ENCODE measurements around the gene SHISAL1.

SHISAL1 gene

DNA sequence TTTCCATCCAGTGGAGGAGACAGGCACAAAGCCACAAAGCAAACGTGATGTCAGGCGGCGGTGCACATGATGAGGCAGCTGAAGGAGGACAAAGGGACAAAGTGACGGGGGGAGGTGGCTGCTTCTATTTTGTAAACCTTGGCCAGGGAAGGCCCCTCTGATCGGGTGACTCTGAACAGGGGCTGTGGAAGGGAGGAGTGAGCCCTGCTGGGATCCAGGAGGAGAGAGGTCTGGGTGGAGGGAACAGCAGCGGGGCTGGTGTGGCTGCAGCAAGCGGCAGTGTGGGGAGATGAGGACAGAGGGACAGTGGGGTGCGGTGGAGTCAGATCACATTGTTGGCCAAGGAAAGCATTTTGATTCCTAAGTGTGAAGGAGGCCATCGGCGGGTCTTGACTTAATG, 36.7 kb downstream of the SHISAL1 start:
- no peak for DNase-seq

DNA sequence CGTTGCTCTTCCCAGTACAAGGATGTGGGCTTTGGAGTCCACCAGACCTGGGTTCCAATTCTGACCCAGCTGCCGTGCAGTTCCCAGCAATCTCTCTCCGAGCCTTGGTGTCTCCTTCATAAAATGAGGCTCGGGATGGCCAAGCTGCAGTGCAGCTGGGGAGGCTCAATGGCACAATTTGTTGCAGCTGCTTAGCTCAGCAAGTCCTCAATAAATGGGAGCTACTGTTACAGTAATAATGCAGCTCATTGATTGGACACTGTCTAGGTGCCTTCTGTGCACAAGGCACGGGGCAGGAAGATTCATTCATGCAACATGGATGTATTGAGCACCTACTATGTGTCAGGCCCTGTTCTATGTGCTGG, 37.1 kb downstream of the SHISAL1 start:
- DNase-seq = no peak

DNA sequence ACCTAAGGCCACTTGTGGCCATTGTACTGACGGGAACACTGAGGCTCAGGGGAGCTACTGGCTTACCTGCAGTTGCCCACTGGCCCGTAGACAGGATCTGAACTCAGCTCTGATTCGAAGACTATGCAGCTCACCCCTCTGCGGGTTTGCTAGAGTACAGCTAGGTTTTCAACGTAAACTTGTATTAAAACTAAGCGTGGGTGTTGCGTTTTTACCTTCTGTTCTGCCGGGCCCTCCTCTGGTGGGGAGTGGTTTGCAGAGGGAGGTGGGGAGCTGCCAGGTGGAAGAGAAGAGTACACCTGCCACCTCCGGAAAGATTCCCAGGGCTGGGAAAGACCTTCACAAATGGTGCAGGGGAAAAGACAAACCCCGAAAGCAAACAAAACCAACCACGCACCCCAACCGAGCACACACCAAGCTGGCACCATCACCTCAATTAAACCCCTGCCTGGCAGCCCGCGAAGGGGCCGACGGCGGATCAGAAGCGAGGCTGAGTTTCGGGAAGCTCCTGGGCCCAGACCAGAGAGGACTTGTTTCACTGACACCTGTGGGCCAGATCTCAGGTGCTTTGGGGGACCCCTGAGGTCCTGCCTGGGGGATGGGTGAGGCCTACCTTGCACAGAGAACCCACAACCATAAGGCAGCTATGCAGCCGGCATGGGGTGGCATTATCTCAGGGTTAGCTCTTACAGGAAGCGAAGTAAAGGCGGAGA, 37.7 kb downstream of the SHISAL1 start:
- no peak for DNase-seq

DNA sequence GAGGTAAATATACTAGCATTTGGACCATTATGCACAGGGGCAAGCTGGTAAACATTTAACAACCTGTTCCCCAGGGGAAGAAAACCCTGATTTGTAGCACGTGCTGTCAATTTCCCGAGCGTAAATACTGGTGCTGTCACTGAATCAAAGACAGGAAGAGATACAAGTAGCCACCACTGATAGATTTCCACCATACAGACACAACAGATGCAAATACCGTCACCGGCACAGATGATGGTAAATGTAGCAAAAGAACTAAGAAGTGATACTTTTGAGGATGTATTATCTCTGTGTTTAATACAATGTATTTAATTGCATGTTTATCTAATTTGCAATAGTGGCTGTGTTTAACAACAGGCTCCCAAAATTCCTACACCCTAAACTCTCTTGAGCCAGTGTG, 39.6 kb downstream of the SHISAL1 start:
- no peak for DNase-seq

DNA sequence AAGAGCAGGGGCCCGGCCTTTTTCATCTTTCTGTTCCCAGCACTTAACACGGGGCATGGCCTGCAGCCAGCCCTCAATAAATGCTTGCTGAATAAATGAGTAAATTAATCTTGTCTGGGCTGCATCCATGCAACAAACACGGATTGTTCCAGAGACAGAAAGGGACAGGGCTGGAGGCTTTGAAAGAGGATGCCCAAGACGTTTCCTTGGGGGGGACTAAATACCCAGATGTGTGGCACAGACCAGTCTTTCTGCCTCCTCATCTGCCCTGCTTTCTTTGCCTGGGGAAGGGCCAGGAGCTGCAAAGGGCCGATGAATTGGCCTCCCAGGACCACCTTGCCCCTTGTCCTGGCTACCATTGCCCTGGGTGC, 40.4 kb downstream of the SHISAL1 start:
- no peak for DNase-seq

DNA sequence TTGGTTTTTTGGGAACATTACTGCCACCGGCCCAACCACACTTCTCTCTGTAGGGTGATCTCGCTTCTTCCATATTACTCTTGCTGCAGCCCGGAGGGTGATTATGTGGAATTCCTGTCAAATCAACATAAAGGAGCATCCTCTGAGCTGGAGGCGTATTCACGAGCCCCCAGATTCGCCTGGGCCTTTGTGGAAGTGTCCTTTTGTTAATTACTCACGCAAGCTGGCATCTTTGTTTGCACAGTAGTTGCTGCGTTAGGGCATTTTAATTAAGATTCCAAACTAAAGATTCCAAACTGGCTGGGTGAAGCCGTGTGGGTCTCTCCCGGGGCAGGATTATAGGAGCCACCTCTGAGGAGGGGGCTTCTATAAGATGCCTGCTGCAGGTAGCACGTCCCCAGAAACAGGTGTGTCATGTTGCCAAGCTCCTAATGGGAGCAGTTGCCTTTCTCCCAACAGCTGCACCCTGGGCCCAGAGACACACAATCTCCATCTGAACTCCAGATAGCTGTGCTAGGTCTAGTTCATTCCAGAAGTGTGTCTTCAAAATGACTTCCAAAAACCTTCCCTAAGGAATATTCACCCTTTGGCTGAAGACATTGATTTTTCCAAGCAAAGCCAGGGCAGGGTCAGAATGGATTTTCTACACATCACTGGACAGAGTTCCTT, 40.9 kb downstream of the SHISAL1 start:
- no peak for DNase-seq

DNA sequence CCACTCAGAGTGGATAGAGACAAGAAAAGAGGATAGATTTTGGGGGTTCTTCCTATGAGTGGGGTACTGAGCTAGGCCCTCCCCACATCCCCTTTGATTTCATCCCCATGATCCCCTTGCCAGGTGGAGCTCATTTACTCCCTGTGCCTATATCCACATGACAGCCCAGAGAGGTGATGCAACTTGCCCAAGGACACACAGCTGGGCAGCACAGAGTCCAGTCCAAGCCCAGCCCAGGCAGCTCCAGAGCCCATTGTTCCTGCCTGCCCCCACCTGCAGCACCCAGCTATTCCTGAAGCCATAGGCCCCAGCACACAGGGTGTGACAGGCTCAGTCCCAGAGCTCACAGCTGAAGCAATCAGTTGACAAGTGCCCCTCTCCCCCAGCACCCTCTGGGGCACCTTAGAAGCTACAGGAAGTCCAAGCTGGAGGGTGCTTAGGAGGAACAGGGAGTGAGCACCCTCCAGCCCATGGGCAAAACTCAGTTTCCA, 41.7 kb downstream of the SHISAL1 start:
- no peak for DNase-seq

DNA sequence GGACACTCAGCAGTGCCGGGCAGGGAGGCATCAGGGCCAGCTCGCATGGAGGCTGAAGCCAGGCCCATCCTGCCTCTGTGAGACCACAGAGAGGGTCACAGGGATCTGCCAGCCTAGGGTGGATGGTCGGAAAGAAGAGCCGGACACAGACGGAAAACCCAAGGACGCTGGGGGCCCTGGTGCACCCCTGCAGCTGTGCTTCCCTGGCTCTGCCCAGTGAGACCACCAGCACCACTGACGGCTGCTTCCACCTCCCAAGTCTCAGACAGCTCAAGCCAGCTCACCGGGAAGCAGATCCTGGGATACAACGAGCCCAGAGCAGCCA, 42.2 kb downstream of the SHISAL1 start:
- no peak for DNase-seq

DNA sequence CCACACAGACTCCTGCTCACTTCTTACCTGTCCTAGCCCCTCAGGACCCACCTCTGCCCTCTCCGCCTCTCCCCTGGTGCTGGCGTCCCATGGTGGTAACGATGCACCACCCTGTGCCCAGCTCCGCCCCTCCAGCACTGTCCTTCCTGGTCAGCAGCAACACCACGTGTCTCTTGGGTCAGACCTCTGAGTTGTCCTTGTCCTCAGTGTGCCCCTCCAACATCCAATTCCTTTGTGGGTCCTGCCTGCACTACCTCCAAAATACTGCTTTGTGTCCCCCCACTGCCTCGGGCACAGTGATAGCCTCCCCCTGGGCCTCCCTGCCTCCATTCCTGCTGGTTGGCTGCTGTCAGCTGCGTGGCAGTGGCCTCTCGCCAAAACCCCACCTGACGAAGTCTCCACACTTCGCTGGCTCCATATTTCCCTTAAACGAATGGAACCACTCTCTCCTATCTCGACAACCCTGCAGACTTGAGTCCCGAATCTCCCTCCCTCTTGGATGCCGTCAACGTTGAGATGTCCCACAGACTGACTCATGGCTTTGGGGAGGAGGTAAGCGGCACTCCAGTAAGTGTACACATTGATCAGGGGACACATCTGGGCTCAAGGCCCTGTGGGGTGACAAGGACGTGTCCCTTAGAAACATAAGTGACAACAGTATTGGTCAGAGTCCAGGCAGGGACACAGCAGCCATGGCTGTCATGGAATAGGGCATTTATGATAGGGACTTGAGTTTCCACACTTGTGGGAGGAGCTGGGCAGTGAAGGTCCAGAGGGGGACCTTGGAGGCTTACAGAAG, 42.8 kb downstream of the SHISAL1 start:
- DNase-seq = no peak

DNA sequence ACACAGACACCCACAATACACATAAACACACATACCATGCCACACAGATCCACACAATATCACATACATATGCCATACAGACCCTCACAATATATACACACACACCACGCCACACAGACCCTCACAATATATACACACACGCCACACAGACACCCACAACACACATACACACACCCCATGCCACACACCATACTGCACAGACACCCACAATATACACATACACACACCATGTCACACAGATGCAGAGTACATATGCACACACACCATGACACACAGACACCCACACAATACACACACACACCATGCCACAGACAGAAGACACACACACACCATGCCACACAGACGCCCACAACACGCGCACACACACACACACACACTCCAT, 43.6 kb downstream of the SHISAL1 start:
- no peak for DNase-seq

DNA sequence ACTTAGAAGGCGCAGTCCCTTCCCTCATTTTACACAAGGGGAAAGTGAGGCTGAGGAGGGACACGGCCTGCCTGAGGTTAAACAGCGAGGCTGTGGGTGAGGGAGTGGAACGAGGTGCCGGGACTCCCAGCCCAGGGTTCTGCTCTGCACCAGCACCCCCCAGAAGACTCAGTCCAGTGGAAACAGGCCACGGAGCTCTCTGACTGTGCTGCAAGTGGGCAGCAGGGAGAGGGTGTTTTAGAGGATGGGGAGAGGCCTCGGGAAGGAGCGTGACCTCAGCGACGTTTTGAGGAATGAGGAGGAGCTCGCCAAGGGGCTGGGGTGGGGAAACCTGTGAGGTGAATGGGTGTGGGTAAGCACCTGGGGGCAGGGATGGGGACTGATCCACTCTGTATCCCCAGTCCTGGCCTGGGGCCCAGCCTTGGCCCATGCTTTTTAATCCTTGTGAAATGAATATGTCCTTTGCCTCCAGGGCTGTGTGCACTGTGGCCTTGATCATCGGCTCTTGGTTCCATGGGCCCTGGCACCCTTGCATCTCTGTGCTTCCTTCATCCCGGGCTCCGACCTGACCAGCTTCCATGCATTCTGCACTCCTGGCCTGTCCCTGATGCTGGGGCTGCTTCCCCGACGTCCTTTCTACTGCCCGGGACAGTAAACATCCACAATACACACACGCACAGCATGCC, 44.2 kb downstream of the SHISAL1 start:
- DNase-seq = no peak

DNA sequence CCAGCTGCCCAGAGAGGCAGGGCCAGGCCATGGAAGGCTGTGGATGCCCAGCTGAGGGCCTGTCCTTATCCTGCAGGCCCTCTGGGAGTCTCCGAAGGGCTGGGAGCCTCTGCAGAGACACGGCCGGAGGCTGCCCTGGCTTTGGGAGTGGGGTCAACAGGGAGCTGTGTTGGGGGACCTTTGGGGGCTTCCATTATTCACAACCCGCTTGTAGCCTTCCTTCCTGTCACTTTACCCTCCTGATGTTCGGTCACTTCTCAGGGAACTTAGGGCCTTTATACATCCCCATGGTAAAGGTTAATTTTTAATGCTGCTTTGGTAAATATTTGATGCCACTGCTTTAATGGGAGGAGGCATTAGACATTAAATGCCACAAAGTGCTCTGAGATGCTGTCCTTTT, 44.9 kb downstream of the SHISAL1 start:
- DNase-seq = no peak

DNA sequence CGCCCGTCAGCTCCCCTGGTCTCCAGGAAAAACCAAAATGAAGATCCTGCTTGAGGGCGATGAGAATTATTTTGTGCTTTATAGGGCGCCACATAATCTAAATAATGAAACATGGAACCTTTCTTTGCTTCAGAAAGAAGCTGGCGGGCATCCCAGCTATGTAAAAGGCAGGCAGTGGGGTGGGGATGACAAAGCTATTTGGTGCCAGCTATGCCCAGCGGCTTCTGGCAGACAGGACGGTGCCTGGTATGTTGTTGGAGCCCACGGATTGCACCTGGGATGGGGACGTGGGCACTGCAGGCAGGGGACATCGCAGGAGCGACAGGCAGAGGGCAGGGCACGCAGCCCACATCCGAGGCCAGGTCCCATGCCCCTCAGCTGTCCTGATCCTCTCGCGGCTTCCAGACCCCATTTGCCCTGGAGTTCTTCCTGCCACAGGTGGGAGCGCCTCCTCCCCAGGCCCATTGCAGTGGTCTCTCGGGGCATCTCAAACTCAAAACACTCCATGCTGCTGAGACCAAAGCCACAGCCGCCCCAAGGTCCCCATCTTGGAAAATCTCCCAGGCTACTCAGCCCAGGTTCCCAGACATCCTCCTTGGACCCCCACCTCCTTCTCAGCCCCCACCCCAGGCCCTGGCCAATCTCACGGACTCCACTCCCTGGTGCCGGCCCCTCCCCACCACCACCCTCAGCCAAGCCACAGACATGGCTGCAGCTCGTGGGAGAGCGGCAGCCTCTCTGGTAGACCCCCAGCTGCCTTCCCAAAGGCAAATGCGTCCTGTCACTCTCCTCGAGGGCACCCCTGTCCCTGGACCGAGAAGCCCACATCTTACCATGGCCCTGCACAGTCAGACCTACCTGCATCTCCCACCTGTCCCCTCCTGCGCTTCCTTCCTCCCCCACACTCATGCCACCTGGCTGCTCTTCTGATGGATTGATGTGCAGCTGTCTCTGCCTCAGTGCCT, 45.7 kb downstream of the SHISAL1 start:
- DNase-seq = no peak

DNA sequence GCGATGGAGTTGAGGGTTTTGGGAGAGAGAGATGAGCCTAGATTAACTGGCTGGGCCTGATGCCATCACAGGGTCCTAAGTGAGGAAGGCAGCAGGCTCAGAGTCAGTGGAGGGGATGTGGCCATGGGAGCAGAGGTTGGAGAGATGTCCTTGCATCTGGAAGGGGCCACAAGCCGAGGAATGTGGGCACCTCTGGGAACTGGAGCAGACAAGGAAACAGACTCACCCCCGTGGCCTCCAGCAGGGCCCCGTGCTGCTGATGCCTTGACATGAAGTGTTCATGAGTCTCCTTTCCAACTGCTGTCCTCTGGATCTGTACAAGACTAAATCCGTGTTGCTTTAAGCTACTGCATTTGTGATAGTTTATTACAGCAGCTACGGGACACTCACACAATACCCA, 49.2 kb downstream of the SHISAL1 start:
- DNase-seq = no peak

DNA sequence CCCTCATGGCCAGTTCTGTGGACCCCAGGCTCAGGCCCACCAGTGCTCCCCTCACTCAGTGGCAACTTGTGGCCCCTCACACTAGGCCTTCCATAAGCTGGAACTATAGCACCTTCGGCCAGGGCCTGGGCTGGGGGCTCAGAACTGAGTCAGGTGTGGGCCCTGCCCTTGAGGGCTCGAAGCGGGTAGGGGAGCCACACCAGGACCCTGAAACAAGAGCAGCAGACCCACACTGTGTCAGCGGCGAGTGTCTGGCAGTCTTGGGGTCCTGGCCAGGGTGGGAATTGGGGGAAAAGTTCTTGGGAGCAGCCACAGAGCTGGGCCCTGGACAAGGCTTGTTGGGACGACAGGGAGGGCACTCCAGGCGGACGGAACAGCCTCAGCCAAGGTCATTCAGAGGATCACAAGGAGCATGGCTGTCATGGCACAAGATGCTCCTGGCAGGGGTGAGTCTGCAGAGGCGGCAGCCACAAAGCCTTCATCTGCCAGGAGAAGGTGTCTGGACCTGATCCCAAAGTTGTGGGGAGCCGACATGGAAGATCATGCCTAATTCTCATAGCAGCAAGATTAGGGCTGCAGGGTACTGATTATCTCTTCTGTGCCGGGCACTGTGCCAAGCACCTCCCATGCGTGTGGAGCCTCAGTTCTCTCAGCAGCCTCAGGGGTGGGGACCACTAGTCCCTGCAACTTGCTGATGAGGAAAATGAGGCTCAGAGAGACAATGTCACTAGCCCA, 50.7 kb downstream of the SHISAL1 start:
- no peak for DNase-seq

DNA sequence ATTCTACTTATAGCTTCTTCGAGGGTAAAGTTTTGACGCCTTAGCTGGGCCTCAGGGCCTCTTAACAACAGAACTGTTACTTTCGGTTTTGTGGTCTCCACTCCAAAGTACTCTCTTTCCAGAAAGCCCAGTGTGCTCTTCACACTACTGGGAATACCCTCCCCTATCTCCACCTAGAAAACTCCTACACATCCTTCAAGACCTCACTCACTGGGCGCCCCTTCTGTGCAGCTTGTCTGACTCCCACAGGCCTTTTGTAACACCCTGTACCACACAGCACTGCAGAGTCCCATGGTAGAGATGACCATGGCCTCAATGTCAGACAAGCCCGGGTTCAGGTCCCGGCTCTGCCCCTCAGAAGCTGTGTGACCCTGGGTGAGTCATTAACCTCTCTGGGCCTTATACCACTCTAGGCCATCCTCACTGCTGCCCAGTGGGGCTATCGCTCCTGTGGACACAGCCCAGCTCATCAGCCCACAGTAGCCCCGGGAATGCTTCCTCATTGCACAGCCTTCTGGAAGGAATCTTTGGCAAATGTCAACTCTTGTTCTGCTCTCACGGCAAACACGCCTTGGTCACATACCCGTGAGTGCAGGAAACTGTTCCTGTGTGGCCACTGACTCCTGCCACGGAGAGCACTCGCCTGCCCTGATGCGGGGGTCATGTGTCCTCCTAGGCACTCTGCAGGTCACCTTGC, 51.4 kb downstream of the SHISAL1 start:
- DNase-seq = no peak

DNA sequence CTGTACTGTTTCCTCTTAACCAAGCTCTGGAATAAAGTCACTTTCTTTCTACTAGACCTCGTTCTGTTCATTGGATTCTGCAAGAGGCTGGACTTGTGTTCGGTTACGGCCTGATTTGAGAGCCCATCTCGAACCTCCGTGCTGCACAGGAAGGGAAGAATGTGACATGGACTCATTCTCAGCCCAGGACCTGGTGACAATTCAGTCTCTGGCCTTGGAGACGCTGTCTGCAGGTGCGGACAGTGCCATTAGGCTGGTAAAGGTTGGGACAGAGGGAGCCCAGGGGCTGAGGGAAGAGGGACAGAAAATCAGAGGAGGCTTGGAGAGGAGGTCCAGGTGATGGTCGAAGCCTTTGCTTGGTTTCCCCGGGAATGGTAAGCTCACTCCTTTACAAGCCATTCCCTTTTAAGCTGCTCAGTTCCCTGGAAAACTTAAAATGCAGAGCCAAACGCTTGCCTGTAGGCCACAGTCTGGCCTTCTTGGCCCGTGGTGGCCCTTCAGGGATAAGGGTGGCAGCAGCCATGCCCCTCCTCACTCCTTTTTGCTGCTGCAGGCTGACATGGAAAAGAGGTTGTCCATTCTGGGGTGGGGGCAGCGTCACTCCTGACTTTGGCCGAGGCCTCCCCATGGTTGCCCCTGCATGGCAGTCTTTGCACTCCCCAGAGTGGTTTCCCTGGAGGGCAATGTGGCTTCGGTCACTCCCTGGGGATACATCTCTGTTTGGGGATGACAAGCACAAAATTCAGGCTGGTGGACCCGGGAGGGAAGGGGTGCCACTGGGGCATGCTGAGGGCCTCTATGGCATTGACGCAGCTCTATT, 52.3 kb downstream of the SHISAL1 start:
- DNase-seq = no peak

DNA sequence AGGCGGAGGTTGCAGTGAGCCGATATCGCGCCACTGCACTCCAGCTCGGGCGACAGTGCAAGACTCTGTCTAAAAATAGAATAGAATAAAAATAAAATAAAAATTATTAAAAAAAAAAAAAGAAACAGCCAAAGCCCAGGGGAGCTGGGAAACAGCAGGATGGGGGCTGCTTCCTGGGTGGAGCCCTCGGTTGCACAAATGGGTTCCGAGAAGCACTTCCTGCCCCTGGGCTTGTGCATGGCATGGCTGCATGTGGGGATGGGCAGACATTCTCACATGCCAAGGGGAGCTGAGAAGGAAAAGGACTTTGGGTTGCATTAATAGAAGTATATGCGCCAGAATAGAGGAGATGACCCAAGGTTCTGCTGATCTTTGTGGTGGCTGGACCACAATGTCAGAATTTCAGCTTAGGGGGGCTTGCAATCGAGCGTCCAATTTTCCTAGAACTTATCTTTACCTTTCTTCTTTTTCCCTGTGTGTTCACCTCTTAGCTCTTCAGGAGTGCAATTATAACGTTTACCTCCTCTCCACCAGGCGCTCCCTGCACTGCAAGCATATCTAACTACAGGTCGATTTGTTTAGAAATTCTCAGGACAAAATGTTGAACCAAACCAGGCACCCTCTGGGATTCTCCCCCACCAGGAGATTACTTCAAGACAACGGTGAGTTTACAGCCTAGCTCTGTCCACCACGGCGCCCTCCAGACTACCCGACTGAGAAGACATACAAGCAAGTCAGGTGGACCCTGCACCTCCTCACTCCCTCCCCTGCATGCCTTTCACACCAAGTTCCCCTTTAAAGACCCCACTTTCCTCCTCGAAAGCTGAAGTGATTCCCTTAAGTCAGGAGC, 53.2 kb downstream of the SHISAL1 start:
- DNase-seq = no peak
